SKM-1 (cell line): ENCODE data around the gene CCNC.
A peak's percentile ranks its signal among the peaks of the same experiment; 100 is the strongest.
"Not testable (repeated sequence)": the region's sequence is repeated elsewhere in the genome, so short reads cannot be mapped to it uniquely, and the experiment has no call there.

Experiments used
- DNase-seq: peaks from one replicate; lab custom pipeline; 2025; ENCODE audit not compliant: unreplicated experiment; lab: John Stamatoyannopoulos, UW

The CCNC gene

GRCh38 chr6:99603421-99604165 lies 35.1 kb upstream of the CCNC start:
- DNase-seq: no peak

GRCh38 chr6:99602520-99603420 lies 34.3 kb upstream of the CCNC start:
- DNase-seq: no peak

DNA sequence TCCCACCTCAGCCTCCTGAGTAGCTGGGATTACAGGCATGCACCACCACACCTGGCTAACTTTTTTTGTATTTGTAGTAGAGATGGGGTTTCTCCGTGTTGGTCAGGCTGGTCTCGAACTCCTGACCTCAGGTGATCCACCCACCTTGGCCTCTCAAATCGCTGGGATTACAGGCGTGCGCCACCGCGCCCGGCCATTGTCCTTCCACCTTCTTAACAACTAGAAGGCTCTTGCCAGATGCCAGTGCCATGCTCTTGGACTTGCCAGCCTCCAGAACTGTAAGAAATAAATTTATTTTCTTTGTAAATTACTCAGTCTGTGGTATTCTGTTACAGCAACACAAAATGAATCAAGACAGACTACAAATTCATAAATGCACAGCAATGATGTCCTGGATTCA lies 26.2 kb upstream of the CCNC start:
- DNase-seq: not testable (repeated sequence)

DNA sequence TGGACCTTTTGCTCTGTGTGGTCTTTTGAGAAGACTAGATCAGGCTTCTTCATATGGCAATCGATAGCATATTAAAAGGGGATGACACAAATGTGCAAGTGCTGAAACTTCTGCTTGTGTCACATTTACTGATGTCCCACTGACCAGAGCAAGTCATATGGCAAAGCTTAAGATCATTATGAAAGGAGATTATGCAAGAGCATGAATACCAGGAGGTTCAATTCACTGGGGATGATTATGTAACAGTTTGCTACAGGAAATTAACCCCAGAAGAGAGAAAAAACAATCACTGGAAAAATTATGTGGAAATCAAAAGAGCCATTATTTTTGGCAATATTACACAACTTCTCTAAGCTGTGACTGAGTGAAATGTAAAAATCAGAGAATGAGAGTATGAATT lies 24.4 kb upstream of the CCNC start:
- peak; percentile 75 for DNase-seq

- no peak for DNase-seq
Observed at GRCh38 chr6:99591673-99592364, 23.4 kb upstream of the CCNC start.

- peak; percentile 60 for DNase-seq
Observed at GRCh38 chr6:99590728-99591672, 22.5 kb upstream of the CCNC start.

- no peak for DNase-seq
Observed at GRCh38 chr6:99589907-99590493, 21.5 kb upstream of the CCNC start.

DNA sequence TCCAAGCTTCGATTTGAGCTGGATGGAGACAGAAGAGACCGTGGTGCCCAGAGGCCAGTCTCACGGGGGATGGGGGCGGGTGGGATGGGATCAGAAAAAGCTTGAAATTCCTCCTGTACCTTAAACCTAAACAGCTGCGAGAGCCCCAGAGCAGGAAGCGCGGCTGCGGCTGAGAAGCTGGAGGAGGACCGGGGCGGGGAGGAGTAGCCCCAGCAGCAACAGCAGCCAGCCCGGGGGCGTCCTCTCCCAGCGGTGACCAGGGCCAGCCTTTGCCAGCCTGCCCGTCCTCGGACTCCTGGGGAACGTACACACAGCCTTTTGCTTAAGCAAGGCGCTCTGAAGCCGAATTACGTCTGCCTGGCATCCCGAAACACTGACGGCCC lies 20.8 kb upstream of the CCNC start:
- DNase-seq: no peak

- no peak for DNase-seq
Observed at GRCh38 chr6:99588618-99589289, 20.3 kb upstream of the CCNC start.

- no peak for DNase-seq
Observed at GRCh38 chr6:99587792-99588191, 19.3 kb upstream of the CCNC start.

DNA sequence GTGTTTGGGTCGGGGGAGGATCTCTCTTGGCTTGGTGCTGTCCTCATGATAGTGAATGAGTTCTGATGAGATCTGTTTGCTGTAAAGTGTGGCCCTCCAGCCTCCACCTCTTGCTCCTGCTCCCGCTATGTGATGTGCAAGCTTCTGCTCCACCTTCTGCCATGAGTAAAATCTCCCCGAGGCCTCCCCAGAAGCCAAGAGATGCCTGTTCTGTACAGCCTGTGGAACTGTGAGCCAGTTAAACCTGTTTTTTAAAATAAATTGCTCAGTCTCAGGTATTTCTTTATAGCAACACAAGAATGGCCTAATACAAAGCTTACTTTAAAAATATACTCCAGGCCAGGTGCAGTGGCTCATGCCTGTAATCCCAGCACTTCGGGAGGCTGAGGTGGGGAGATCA lies 11.3 kb upstream of the CCNC start:
- no peak for DNase-seq

GRCh38 chr6:99575544-99576227 lies 7.2 kb upstream of the CCNC start:
- no peak for DNase-seq

DNA sequence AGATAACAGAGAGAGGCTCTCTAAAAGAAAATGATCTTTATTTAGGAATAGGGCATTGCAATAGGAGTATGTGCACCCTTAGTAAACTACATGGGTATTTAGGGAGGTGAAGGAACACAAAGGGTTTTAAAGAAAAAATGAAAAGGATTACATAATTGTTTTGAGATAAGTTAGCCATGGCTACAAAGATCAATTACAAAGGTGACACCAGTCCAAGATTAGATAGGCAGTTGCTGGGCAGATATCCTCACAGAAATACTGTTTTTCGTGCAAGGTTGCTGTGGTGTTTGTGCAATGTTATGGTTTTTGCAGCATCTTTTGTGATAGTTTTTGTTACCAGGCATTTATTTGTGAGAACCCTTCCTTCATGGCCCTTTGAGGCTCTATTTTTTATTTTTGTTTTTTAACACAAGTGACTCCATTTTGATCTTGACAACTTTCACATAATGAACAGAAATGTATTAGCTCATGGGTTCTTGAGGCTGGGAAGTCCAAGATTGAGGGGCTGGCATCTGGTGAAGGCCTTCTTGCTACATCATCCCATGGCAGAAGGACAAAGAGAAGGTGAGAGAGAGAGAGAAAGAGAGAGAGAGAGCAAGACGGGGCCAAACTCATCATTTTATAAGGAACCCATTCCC lies 5.6 kb upstream of the CCNC start:
- no peak for DNase-seq

- DNase-seq: no peak
Observed at GRCh38 chr6:99563056-99563723, 5.3 kb downstream of the CCNC start.

DNA sequence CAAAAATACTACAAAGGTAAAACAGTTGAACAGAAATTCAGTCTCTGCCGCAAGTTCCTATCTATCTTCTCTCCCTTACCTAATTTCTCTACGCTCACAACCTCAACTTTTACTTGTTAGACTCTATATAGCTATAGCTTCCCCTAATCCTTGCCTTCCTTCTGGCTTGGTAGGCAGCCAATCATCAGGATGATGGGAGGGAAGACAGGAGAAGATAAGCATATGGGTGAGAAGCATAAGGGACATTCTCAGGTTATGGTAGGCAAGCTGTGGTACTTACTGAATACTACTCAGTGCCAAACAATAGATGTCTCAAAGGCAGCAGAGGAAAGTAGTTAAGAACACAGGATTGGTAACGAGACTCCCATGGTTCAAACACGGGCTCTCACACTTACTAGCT lies 7.8 kb downstream of the CCNC start:
- no peak for DNase-seq

DNA sequence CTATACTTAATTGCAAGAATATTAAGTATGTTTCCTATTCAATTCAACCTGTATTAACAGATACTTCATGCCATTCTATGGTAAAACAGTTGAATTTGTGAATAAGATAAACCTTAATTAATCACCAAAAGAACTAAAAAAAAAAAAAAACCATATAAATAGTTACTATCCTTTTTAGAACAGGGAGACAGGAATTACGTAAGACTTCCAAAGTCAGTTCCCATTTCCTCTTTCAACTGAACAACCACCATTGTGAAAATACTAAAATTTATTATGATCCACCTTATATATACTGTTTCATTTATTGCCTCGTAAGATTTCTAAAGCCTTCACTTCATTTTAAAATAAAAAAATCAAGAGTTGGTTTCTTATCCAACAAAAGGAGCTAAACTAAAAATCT lies 9.4 kb downstream of the CCNC start:
- no peak for DNase-seq

DNA sequence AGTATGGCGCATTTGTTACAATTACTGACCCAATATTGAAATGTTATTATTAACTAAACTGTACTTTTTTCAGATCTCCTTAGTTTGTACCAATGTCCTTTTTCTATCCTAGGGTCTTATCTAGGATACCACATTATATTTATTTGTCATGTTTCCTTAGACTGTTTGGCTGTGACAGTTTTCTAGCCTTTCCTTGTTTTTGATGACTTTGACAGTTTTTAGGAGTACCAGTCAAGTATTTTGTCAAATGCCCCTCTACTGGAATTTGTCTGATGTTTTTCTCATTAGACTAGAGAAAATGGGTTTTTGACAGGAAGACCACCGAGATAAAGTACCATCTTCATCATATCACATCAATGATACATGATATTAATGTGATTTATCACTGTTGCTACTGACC lies 14.6 kb downstream of the CCNC start:
- DNase-seq: no peak
